Cardiac fibroblast (primary cell): ENCODE data around the gene SUPT3H.
A peak's percentile ranks its signal among the peaks of the same experiment; 100 is the strongest.
"Not testable (repeated sequence)": the region's sequence is repeated elsewhere in the genome, so short reads cannot be mapped to it uniquely, and the experiment has no call there.

ENCODE experiments used
- DNase-seq, 2 donors: peaks; one replicate each; pipeline versions ENCODE4 v3.0.0 to v3.0.0-alpha.2; 2010; ENCODE audit warnings: low read depth in 2 of 2
- H3K4me3 ChIP-seq, 2 donors: replicated peaks in 1 of 2; 1 replicate in 1 of 2; 2 replicates in 1 of 2; pipeline ENCODE4 v1.5.1; 2011; ENCODE audit warnings: low read depth in 2 of 2, low read length in 2 of 2, mild to moderate bottlenecking in 2 of 2, moderate library complexity in 1 of 2
- TF ChIP-seq, protein P1 (sequence below): IDR thresholded peaks from one replicate; pipeline ENCODE4 v1.5.1; 2011; ENCODE audit warnings: low read depth, mild to moderate bottlenecking, low read length, inconsistent platforms

Gene SUPT3H

DNA sequence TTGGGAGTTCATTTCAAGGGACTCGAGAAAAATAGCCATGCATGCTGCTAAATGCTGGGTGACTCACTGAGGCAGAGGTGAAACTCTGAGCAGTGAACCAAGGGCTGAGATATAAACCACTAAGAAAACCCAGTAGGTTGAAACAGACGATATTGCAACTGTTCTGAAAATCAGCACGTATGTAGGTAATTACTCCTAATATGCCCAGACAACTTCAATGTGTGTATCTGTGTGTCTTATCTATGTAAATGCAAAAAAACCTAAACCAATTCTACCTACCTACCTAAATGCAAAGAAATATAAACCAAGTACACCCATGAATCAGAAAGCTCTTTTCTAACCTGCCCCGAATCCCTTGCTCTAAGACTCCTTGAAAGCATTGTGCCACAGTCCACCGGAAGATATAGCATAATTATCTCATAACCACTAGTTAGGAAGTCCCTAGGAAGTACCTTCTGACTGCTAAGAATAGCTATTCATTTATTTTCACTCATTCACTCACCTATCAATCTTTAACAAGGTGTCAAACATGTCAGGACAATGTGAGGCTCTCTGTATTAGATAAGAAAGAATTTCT lies 508.3 kb downstream of the SUPT3H start:
- no peak for DNase-seq
- TF ChIP-seq, protein P1, sequence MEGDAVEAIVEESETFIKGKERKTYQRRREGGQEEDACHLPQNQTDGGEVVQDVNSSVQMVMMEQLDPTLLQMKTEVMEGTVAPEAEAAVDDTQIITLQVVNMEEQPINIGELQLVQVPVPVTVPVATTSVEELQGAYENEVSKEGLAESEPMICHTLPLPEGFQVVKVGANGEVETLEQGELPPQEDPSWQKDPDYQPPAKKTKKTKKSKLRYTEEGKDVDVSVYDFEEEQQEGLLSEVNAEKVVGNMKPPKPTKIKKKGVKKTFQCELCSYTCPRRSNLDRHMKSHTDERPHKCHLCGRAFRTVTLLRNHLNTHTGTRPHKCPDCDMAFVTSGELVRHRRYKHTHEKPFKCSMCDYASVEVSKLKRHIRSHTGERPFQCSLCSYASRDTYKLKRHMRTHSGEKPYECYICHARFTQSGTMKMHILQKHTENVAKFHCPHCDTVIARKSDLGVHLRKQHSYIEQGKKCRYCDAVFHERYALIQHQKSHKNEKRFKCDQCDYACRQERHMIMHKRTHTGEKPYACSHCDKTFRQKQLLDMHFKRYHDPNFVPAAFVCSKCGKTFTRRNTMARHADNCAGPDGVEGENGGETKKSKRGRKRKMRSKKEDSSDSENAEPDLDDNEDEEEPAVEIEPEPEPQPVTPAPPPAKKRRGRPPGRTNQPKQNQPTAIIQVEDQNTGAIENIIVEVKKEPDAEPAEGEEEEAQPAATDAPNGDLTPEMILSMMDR, result no peak
- H3K4me3 ChIP-seq, result no peak overlapping the region

DNA sequence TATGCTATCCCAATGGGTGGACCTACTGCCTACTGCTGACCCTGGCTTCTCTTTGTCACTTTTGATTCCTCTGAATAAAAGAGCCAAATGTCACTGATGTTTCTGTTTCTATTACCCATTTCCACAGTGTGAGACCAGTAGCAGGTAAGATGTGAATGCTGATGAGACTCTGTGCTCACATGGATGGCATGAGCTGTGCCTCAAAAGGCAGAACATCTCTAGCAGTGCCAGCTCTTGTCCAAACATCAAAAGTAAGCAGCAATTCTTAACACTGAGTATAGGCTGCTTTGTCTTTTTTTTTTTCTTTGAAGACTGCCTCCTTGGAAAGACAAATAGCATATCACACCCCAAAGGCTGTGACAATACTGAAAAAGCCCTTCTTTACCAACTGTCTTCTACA lies 508.8 kb downstream of the SUPT3H start:
- DNase-seq, result no peak
- H3K4me3 ChIP-seq, result no peak overlapping the region
- TF ChIP-seq, protein P1, result no peak

DNA sequence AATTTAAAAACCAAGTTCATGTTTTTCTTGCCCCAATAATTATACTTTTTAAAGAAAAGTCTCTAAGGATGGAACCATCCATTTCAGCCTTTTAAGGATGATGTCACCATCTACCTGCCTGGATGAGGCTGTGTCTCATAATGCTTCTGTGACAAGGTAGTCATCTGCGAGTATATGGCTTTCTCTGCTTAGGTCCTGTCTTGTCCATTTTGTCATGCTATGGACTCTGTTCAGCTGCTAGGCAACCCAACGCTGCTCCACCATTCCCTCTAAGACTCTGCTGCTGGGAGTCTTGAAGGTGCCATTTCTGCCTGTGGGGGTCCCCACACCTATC lies 509.4 kb downstream of the SUPT3H start:
- TF ChIP-seq, protein P1, result no peak
- DNase-seq, result no peak

DNA sequence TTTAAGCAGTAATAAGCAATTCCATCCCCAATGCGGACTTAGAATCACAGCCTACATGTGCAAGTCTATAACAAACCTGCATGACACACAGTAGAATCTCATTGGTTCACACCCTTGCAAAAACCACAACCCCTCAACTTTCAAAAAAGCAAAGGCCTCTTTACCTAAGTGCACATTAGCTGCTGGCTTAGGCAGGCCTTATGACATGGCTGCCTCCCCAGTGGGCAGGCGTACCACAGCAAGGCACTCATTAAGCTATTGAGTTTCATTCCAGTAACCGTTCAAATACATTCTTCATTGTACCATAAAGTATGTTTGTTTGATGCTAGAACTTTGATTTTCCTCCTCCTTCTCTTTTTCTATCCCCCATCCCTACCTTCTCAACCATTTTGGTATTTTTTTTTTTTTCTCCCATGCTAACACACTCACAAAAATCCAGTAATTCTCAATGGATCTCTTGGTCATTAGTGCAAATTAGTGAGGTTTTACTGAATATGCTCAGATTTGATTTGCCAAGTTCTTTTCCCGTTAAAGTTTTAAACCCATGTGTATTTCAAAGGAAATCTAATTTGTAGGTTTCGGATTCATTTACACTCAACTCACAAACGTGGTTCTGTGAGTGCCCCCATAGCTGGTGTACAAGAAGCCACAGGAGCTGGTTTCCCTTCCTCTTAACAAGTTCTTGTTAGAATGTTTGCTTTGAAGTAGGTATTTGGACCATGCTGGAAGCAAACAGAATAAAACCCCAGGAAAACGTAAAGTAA lies 510.0 kb downstream of the SUPT3H start:
- DNase-seq, result no peak
- TF ChIP-seq, protein P1, result no peak
- H3K4me3 ChIP-seq, result no peak overlapping the region

More for the DNA sequence above, 509.4 kb downstream of the SUPT3H start:
- no peak overlapping the region for H3K4me3 ChIP-seq

DNA sequence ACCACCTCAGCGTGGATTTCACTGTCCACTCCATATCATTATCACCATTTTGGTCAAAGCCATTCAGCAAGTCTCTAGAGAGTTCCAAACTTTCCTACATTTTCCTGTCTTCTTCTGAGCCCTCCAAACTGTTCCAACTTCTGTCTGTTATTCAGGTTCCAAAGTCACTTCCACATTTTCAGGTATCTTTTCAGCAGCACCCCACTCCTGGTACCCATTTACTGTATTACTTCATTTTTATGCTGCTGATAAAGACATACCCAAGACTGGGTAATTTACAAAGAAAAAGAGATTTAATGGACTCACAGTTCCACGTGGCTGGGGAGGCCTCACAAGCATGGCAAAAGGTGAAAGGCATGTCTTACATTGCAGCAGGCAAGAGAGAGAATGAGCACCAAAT lies 512.5 kb downstream of the SUPT3H start:
- H3K4me3 ChIP-seq, DNase-seq: not testable (repeated sequence)

DNA sequence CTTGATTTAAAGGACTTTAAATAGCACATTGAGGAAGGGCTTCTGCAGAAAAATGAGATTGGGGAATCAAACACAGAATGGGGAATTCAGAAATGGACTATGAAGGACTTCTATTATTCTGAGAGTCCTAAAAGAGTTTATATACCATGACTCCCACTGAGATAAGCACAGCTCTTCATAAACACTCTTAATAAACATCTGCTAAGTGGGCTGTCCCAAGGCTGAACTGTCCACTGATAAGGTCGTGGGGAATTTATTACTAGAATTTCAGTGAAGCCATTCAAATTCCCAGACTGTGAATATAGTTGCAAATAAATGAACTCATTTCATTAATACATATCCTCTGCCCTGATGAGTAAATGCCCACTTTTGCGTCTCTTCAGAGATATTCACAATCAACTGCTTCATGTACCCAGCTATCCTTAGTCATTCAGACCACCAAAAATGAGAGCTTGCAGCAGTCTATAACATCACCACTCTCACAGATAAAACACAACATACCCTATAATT lies 517.8 kb downstream of the SUPT3H start:
- TF ChIP-seq, protein P1, result no peak
- DNase-seq, result no peak
- no peak overlapping the region for H3K4me3 ChIP-seq

DNA sequence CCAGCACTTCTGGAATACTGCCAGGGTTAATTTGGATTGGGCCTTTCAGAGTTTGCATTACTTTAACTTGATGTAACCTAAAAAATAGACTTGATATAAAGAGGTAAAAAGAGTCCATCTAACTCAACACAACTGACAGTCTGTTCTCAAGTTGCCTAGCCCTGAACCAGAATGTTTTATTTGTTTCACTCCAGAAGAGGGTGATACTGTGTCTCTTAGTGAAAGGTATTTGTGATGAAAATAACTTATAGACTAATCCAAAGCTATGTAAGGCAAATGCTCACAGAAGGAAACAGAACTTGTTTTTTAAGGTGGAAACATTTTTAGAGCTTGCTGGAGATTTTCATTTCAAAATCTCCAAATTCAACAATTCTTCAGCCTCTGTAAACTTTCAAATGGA lies 518.7 kb downstream of the SUPT3H start:
- peak; percentile 46 to 50 for DNase-seq
- TF ChIP-seq, protein P1, result peak; percentile 7
- H3K4me3 ChIP-seq, result no peak overlapping the region
